Forelimb muscle (tissue), 1 donor: ENCODE results near the gene PRKCSH. TPM values are rescaled to one million over a fixed set of nuclear protein-coding genes. Genes with fewer than 3 reads are reported as not detected.
"Not testable (repeated sequence)": the region's sequence is repeated elsewhere in the genome, so short reads cannot be mapped to it uniquely, and the experiment has no call there.

ENCODE experiments used
- DNase-seq: peaks from one replicate; pipeline ENCODE4 v3.0.0-alpha.2; 2013; ENCODE audit warnings: low read depth
- polyA plus RNA-seq: library from polyadenylated mRNA; unstranded; fragments of 120-200 nt; gene quantifications from one replicate; pipeline ENCODE4 v1.2.1, GENCODE V29; 2013; ENCODE audit not compliant: insufficient read length

PRKCSH gene
- polyA plus RNA-seq, 1 donor: 158 TPM

- DNase-seq: no peak
These were observed 16.6 kb upstream of the PRKCSH start, which contains the start of gene RGL3 for GRCh38 chr19:11418549-11419506. Gene RGL3, minus strand, starts transcription at chr19:11419314. Its CDS starts 36 bp downstream, at chr19:11419278.

- no peak for DNase-seq
These were observed 14.7 kb upstream of the PRKCSH start for GRCh38 chr19:11420429-11421370.

GRCh38 chr19:11421371-11422098 is 13.9 kb upstream of the PRKCSH start:
- no peak for DNase-seq

- no peak for DNase-seq
These were observed 13.0 kb upstream of the PRKCSH start for GRCh38 chr19:11422163-11423065.

GRCh38 chr19:11423164-11423790 is 12.2 kb upstream of the PRKCSH start:
- no peak for DNase-seq

- DNase-seq: no peak
These were observed 11.6 kb upstream of the PRKCSH start for GRCh38 chr19:11423791-11424181.

- no peak for DNase-seq
These were observed 9.5 kb upstream of the PRKCSH start for GRCh38 chr19:11425719-11426457.

- DNase-seq: no peak
These were observed 8.8 kb upstream of the PRKCSH start for GRCh38 chr19:11426656-11427055.

GRCh38 chr19:11433526-11433925 is 1.9 kb upstream of the PRKCSH start:
- DNase-seq: not testable (repeated sequence)

- DNase-seq: no peak
These were observed 755 bp upstream of the PRKCSH start for GRCh38 chr19:11434703-11435056.

GRCh38 chr19:11435833-11436313 is 438 bp downstream of the PRKCSH start:
- DNase-seq: no peak

GRCh38 chr19:11437955-11438354 is 2.5 kb downstream of the PRKCSH start:
- DNase-seq: no peak

- no peak for DNase-seq
These were observed 8.6 kb downstream of the PRKCSH start for GRCh38 chr19:11444059-11444458.

- DNase-seq: no peak
These were observed 9.7 kb downstream of the PRKCSH start for GRCh38 chr19:11445141-11445540.

GRCh38 chr19:11446271-11446651 is 10.8 kb downstream of the PRKCSH start:
- no peak for DNase-seq

- no peak for DNase-seq
These were observed 11.3 kb downstream of the PRKCSH start for GRCh38 chr19:11446652-11447301.

GRCh38 chr19:11447347-11448262 is 12.2 kb downstream of the PRKCSH start:
- DNase-seq: no peak

- no peak for DNase-seq
These were observed 13.0 kb downstream of the PRKCSH start for GRCh38 chr19:11448410-11448809.
